Endothelial cell (in vitro differentiated cells): ENCODE data around the gene SLC12A6. TPM values are rescaled to one million over a fixed set of nuclear protein-coding genes. Genes with fewer than 3 reads are reported as not detected.

Experiments
- DNase-seq: peaks from one replicate; pipeline ENCODE4 v3.0.0; 2021; ENCODE audit warnings: low spot score
- H3K27ac Mint-ChIP-seq: one replicate; pipeline ENCODE4 v1.8.0; 2021; ENCODE audit warnings: mixed read lengths, inconsistent platforms; ENCODE audit not compliant: unreplicated experiment
- H3K27me3 Mint-ChIP-seq: one replicate; pipeline ENCODE4 v1.8.0; 2021; ENCODE audit warnings: mild to moderate bottlenecking, moderate library complexity, mixed read lengths, inconsistent platforms; ENCODE audit not compliant: unreplicated experiment
- H3K36me3 Mint-ChIP-seq: one replicate; pipeline ENCODE4 v1.8.0; 2021; ENCODE audit warnings: mild to moderate bottlenecking, low read depth, mixed read lengths, inconsistent platforms; ENCODE audit not compliant: unreplicated experiment
- H3K4me1 Mint-ChIP-seq: one replicate; pipeline ENCODE4 v1.8.0; 2021; ENCODE audit warnings: mild to moderate bottlenecking, mixed read lengths, inconsistent platforms; ENCODE audit not compliant: unreplicated experiment
- H3K4me3 Mint-ChIP-seq: one replicate; pipeline ENCODE4 v1.8.0; 2021; ENCODE audit warnings: mild to moderate bottlenecking, mixed read lengths, inconsistent platforms; ENCODE audit not compliant: unreplicated experiment
- H3K9me3 Mint-ChIP-seq: one replicate; pipeline ENCODE4 v1.8.0; 2021; ENCODE audit warnings: mixed read lengths, inconsistent platforms; ENCODE audit not compliant: unreplicated experiment
- total RNA-seq: library from RNA; stranded (reverse); fragmentation: NEBNext Ultra II Directional; extraction: Animal tissue kit (Norgen Biotek cat#: 25700); gene quantifications from one replicate; pipeline ENCODE4 v1.2.1, GENCODE V29; 2021; ENCODE audit not compliant: unreplicated experiment
- TF ChIP-seq, protein P1 (sequence below): fragments of 200-600 bp; sonication (generic); IDR thresholded peaks from one replicate; pipeline ENCODE4 v1.5.0; 2021; ENCODE audit warnings: antibody characterized with exemption; ENCODE audit not compliant: unreplicated experiment

The SLC12A6 gene
- total RNA-seq, 1 donor from 2014 or later, result 22.4 TPM

- peaks cover 10% of the 10 kb centered on the region for H3K36me3 Mint-ChIP-seq
- H3K27ac Mint-ChIP-seq, result no peak overlapping the region
- H3K4me3 Mint-ChIP-seq, result no peak overlapping the region
- H3K4me1 Mint-ChIP-seq, result peaks cover 16% of the 10 kb centered on the region
- TF ChIP-seq, protein P1, sequence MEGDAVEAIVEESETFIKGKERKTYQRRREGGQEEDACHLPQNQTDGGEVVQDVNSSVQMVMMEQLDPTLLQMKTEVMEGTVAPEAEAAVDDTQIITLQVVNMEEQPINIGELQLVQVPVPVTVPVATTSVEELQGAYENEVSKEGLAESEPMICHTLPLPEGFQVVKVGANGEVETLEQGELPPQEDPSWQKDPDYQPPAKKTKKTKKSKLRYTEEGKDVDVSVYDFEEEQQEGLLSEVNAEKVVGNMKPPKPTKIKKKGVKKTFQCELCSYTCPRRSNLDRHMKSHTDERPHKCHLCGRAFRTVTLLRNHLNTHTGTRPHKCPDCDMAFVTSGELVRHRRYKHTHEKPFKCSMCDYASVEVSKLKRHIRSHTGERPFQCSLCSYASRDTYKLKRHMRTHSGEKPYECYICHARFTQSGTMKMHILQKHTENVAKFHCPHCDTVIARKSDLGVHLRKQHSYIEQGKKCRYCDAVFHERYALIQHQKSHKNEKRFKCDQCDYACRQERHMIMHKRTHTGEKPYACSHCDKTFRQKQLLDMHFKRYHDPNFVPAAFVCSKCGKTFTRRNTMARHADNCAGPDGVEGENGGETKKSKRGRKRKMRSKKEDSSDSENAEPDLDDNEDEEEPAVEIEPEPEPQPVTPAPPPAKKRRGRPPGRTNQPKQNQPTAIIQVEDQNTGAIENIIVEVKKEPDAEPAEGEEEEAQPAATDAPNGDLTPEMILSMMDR, result no peak
- peaks cover 8% of the 10 kb centered on the region for H3K27me3 Mint-ChIP-seq
- DNase-seq, result no peak
- no peaks in the 10 kb centered on the region for H3K9me3 Mint-ChIP-seq
These were observed 24.6 kb upstream of the SLC12A6 start for GRCh38 chr15:34362047-34362773.

- no peaks in the 10 kb centered on the region for H3K9me3 Mint-ChIP-seq
- H3K36me3 Mint-ChIP-seq, result peaks cover 10% of the 10 kb centered on the region
- TF ChIP-seq, protein P1, result no peak
- peaks cover 7% of the 10 kb centered on the region for H3K27me3 Mint-ChIP-seq
- peaks cover 12% of the 10 kb centered on the region for H3K4me1 Mint-ChIP-seq
- H3K27ac Mint-ChIP-seq, result no peak overlapping the region
- no peak for DNase-seq
- no peak overlapping the region for H3K4me3 Mint-ChIP-seq
These were observed 23.7 kb upstream of the SLC12A6 start for GRCh38 chr15:34361278-34361677.

- Mint-ChIP-seq H3K27me3 (peaks cover 7% of the 10 kb centered on the region), H3K9me3 (no peaks in the 10 kb centered on the region), H3K4me1 (peaks cover 5% of the 10 kb centered on the region), H3K4me3 (no peak overlapping the region), H3K36me3 (peaks cover 12% of the 10 kb centered on the region), H3K27ac (no peak overlapping the region)
- TF ChIP-seq, protein P1, result no peak
- DNase-seq, result no peak
These were observed 22.7 kb upstream of the SLC12A6 start for GRCh38 chr15:34360298-34360697.

DNA sequence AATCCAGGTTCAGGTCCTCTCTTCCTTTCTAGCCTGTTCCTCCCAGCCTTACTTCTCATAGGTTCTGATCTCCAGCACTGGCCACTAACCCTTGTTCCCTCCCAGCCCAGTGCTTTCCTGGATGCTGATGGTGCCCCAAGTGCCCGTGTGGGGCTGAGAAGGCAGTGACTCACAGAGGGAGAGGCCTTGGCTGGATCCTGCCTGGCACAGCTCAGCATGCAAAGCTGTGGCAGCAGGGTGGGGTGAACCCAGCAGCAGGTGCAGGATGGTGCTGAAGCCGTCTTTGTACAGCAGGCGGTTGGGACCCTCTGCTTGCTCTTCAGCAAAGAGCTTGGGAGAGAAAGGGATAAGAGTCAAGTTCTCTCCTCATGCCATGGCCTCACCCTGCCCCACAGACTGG is 21.8 kb upstream of the SLC12A6 start:
- H3K27ac Mint-ChIP-seq, result no peak overlapping the region
- no peaks in the 10 kb centered on the region for H3K9me3 Mint-ChIP-seq
- H3K4me3 Mint-ChIP-seq, result peak overlapping the region; percentile 7
- TF ChIP-seq, protein P1, result no peak
- no peaks in the 10 kb centered on the region for H3K4me1 Mint-ChIP-seq
- no peak for DNase-seq
- H3K27me3 Mint-ChIP-seq, result peaks cover 4% of the 10 kb centered on the region
- peaks cover 17% of the 10 kb centered on the region for H3K36me3 Mint-ChIP-seq

DNA sequence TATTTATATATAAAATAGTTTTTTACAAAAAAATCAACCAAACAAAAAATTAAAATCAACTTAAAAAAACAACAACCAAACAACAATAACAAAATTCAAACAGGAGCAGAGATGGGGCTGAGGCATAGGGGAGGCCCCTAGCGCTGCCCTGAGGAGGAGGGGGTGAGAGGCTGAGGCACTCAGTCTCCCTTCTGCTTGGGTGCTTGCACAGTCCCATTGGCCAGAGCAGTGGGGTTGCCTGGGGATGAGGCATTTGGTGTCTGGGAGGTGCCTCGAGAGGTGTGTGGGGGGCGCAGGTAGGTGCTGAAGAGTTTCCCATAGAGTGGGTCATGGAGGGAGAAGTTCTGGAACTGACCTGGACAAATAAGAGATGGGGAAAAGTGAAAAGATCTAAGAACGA is 21.4 kb upstream of the SLC12A6 start:
- H3K4me3 Mint-ChIP-seq, result peak overlapping the region; percentile 7
- peaks cover 17% of the 10 kb centered on the region for H3K36me3 Mint-ChIP-seq
- H3K27ac Mint-ChIP-seq, result no peak overlapping the region
- H3K4me1 Mint-ChIP-seq, result no peaks in the 10 kb centered on the region
- peaks cover 4% of the 10 kb centered on the region for H3K27me3 Mint-ChIP-seq
- no peaks in the 10 kb centered on the region for H3K9me3 Mint-ChIP-seq
- no peak for DNase-seq
- TF ChIP-seq, protein P1, result no peak
